Measurements from ENCODE around the gene TMA16.

GRCh38 chr4:163492951-163493504, 1.5 kb upstream of the TMA16 start:
- TF ChIP-seq SMC3 (conservative IDR thresholded peaks at IDR 0.05; ENCODE audit: poor library complexity) (no peak), CTCF (IDR thresholded peaks at IDR 0.05; ENCODE audit: poor library complexity, severe bottlenecking) (no peak), POLR2AphosphoS5 (IDR thresholded peaks at IDR 0.05) (no peak)
